Activated naive CD4-positive, alpha-beta T cell treated with anti-CD3 and anti-CD28 coated beads for 36 hours (primary cell): ENCODE measurements around the gene CFAP45. TPM values are rescaled to one million over a fixed set of nuclear protein-coding genes. Genes with fewer than 3 reads are reported as not detected.
"Not testable (repeated sequence)": the region's sequence is repeated elsewhere in the genome, so short reads cannot be mapped to it uniquely, and the experiment has no call there.

Experiments
- CTCF ChIA-PET: fragments of 350-600 bp; sonication (Branson Sonifier 250); formaldehyde crosslinking; loops from one replicate; lab custom pipeline; 2021; ENCODE audit warnings: antibody characterized with exemption; lab: Charles Lee
- DNase-seq: peaks from one replicate; pipeline ENCODE4 v3.0.0-alpha.2; 2020
- H3K27ac Mint-ChIP-seq: one replicate; pipeline ENCODE4 v1.8.0; 2021; ENCODE audit warnings: mild to moderate bottlenecking, mixed read lengths
- H3K27me3 Mint-ChIP-seq: one replicate; pipeline ENCODE4 v1.8.0; 2021; ENCODE audit warnings: low read depth, mixed read lengths
- H3K36me3 Mint-ChIP-seq: one replicate; pipeline ENCODE4 v1.8.0; 2021; ENCODE audit warnings: low read depth, mixed read lengths
- H3K4me1 Mint-ChIP-seq: one replicate; pipeline ENCODE4 v1.8.0; 2021; ENCODE audit warnings: low read depth, mixed read lengths
- H3K4me3 Mint-ChIP-seq: one replicate; pipeline ENCODE4 v1.8.0; 2021; ENCODE audit warnings: mild to moderate bottlenecking, moderate library complexity, mixed read lengths
- H3K9me3 Mint-ChIP-seq: one replicate; pipeline ENCODE4 v1.8.0; 2021; ENCODE audit warnings: mixed read lengths
- intact Hi-C: fragments of 100-400 bp; cut with micrococcal nuclease; formaldehyde crosslinking; loops from one replicate; pipeline ENCODE4 v1.15.1; 2023
- total RNA-seq, 2 experiments: library from RNA; stranded (reverse); gene quantifications; one replicate each; pipeline ENCODE4 v1.2.3, GENCODE V29; 2021

Gene CFAP45
- total RNA-seq, 2 experiments from 2014 or later = 2.1 to 2.6 TPM

DNA sequence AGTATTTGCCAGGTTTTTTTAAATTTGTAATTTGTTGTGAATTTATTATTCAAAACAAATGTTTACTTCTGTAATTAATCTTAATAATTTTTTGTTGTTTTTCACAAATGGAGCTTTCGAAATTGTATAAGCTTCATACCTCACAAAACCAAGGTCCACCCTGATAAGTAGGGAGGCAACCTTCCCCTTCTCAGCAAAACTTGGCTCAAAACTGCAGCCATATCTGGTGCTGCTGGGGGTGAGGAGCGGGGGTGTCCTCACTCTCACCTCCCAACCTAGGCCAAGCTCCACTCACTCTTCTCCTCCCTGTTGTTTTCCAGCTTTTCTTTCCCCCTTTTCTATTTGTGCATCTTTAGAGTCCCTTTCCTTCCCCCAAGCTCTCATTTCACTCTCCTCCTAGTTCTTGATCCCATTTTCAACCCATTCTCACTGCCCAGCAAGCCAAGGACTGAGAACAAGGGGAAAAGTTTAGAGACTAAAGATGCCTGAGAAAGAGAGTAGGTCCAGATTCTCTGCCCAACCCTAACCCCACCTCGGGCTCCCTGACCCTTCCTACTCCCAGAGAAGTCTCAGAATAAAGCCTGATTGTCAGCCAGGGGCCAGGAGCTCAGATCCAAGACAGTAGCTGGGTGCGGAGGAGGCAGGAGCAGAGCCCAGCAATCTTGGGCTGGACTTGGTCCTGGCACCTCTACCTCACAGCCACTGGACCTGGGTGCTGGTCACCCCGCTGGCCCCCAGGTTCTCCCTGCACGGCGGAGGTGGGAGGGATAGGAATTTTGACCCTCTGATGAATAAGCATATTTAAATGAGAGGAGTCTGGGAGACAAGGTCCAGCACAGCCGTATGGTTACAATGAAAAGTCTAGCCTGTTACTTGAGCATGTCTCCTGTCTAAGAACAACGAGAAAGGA, 8.3 kb upstream of the CFAP45 start:
- CTCF ChIA-PET = interaction anchor here (0.6 kb wide), 1 partner anchor 119 kb away, joined by 3 read pairs; no protein-coding TSS in a partner anchor
- DNase-seq = no peak
- H3K4me3 Mint-ChIP-seq = no peak overlapping the region
- H3K27ac Mint-ChIP-seq = no peak overlapping the region
- H3K9me3 Mint-ChIP-seq = no peaks in the 10 kb centered on the region
- peaks cover 30% of the 10 kb centered on the region for H3K4me1 Mint-ChIP-seq
- H3K36me3 Mint-ChIP-seq = no peaks in the 10 kb centered on the region
- intact Hi-C loops = no loop called here
- H3K27me3 Mint-ChIP-seq = no peaks in the 10 kb centered on the region

DNA sequence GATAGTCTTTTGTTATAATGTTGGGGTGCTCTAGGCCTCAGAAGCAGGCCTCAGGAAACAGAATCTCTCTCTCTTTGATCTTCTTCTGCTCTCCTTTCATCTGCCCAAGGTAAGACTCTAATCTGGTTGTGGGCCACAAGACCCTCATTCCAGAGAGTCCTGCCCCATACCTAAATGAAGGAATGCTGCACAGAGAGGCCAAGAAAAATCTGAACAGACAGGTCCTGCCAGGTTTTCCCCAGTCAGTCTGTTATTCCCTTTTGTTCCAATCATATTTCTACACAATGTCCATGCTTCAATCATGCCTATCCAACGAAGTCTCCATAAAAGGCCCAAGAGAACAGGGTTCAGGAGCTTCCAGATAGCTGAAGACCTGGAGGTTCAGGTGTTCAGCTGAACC, 7.0 kb upstream of the CFAP45 start:
- no peaks in the 10 kb centered on the region for H3K9me3 Mint-ChIP-seq
- intact Hi-C loops = no loop called here
- no peaks in the 10 kb centered on the region for H3K36me3 Mint-ChIP-seq
- no peaks in the 10 kb centered on the region for H3K27me3 Mint-ChIP-seq
- CTCF ChIA-PET = no interaction called here
- no peak overlapping the region for H3K27ac Mint-ChIP-seq
- H3K4me3 Mint-ChIP-seq = no peak overlapping the region
- DNase-seq = no peak
- peaks cover 23% of the 10 kb centered on the region for H3K4me1 Mint-ChIP-seq

DNA sequence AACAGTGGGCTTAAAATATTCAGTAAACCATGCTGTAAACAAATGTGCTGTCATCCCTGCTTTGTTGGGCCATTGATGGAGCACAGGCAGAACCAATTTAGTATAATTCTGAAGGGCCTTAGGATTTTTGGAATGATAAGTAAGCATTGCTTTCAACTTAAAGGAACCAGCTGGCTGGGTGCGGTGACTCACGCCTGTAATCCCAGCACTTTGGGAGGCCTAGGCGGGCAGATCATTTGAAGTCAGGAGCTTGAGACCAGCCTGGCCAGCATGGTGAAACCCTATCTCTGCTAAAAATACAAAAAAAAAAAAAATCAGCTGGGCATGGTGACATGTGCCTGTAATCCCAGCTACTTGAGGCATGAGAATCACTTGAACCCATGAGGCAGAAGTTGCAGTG, 4.1 kb upstream of the CFAP45 start:
- H3K36me3 Mint-ChIP-seq, H3K27ac Mint-ChIP-seq, H3K9me3 Mint-ChIP-seq, intact Hi-C loops, H3K4me1 Mint-ChIP-seq, DNase-seq, H3K4me3 Mint-ChIP-seq, H3K27me3 Mint-ChIP-seq: not testable (repeated sequence)
- CTCF ChIA-PET = interaction anchor here (0.8 to 2.1 kb wide), 3 partner anchors 10 to 104 kb away, joined by 4 to 6 read pairs (median 5); no protein-coding TSS in a partner anchor

DNA sequence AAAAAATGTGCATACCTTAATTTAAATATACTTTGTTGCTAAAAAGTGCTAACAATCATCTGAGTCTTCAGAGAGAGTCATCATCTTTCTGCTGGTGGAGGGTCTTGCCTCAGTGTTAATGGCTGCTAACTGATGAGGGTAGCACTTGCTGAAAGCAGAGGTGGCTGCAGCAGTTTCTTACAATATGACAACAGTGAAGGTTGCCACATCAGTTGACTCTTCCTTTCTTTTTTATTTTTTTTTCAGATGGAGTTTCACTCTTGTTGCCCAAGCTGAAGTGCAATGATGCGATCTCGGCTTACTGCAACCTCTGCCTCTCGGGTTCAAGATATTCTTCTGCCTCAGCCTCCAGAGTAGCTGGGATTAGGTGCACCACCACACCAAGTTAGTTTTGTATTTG, 2.6 kb upstream of the CFAP45 start:
- H3K4me1 Mint-ChIP-seq = no peaks in the 10 kb centered on the region
- H3K4me3 Mint-ChIP-seq = no peak overlapping the region
- H3K27me3 Mint-ChIP-seq = no peaks in the 10 kb centered on the region
- no peaks in the 10 kb centered on the region for H3K36me3 Mint-ChIP-seq
- CTCF ChIA-PET = interaction anchor here (0.7 kb wide), 1 partner anchor 18 kb away, joined by 3 read pairs; no protein-coding TSS in a partner anchor
- H3K27ac Mint-ChIP-seq = no peak overlapping the region
- no peaks in the 10 kb centered on the region for H3K9me3 Mint-ChIP-seq
- intact Hi-C loops = no loop called here
- DNase-seq = no peak

- H3K27me3 Mint-ChIP-seq = no peaks in the 10 kb centered on the region
- H3K27ac Mint-ChIP-seq = no peak overlapping the region
- CTCF ChIA-PET = interaction anchor here (1.2 kb wide), 1 partner anchor 107 kb away, joined by 3 read pairs; no protein-coding TSS in a partner anchor
- no peaks in the 10 kb centered on the region for H3K4me1 Mint-ChIP-seq
- DNase-seq = no peak
- H3K36me3 Mint-ChIP-seq = no peaks in the 10 kb centered on the region
- intact Hi-C loops = no loop called here
- no peak overlapping the region for H3K4me3 Mint-ChIP-seq
- H3K9me3 Mint-ChIP-seq = no peaks in the 10 kb centered on the region
Measured at GRCh38 chr1:159900755-159901360, 893 bp upstream of the CFAP45 start.

GRCh38 chr1:159899634-159900033, 331 bp downstream of the CFAP45 start:
- H3K27ac Mint-ChIP-seq, DNase-seq, H3K4me1 Mint-ChIP-seq, H3K27me3 Mint-ChIP-seq, H3K9me3 Mint-ChIP-seq, CTCF ChIA-PET, H3K36me3 Mint-ChIP-seq, H3K4me3 Mint-ChIP-seq: not testable (repeated sequence)
- intact Hi-C loops = loop anchor here (10.0 kb wide), 1 partner anchor 765 kb away; no protein-coding TSS in a partner anchor

DNA sequence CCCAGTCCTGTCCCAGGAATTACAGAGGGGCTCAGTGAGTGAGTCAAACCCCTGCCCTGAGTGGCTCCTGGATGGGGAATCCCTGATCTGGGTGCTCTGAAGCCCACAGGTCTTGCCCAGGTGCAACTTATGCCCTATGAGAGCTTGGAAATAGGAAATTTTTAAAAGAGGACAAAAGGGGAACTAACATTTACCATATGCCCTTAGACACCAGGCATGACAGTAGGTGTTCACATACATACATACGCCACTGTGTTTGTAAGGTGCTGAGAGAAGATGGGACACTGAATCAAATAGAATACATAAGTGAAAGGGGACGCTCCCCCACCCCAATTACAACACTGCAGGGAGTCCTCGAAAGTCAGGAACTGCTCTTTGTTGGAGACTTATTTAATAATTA, 1.4 kb downstream of the CFAP45 start:
- Mint-ChIP-seq H3K27me3 (no peaks in the 10 kb centered on the region), H3K9me3 (no peaks in the 10 kb centered on the region), H3K4me1 (no peaks in the 10 kb centered on the region), H3K27ac (no peak overlapping the region), H3K4me3 (no peak overlapping the region), H3K36me3 (no peaks in the 10 kb centered on the region)
- DNase-seq = no peak
- CTCF ChIA-PET = no interaction called here
- intact Hi-C loops = loop anchor here (10.0 kb wide), 1 partner anchor 764 kb away; no protein-coding TSS in a partner anchor

DNA sequence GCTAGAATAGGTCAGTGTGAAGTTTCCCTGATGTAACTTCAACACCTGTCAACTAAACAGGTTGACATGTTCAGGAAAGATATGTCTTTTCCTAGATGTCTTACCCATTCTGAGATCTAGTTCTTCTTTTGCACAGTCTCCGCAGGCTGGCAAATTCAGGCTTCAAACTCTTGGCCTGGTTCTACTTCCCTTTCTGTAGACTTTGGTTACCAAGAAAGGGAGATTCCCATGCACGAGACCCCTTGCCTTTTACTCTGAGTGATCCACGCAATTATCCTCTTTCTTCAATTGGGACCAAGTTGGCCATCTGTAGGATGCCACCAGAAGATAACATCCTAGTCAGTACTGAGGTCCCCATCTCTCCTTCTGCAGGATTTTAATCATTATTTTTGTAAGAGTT, 2.0 kb downstream of the CFAP45 start:
- CTCF ChIA-PET = interaction anchor here (9.6 kb wide), 1 partner anchor 97 kb away, joined by 303 read pairs; the partner anchor contains the start of gene FCRL6
- H3K4me3 Mint-ChIP-seq = no peak overlapping the region

DNA sequence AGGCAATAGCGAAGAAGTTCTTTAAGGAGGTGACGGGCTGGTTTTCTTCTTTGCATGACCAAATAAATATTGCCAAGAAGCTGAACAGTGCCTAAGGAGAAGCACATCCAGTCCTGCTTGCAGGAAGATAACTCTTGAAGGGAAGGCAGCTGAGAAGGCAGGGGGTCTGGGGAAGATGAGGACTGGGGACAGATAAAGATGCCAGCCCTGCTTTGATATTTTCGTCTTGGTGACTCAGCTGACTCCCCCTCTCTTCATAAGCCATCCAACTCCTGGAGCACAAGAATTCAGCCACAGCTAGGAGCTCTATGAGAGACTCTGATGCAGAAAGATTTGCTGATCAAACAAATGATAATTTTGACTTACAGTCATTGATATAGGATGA, 3.4 kb downstream of the CFAP45 start:
- CTCF ChIA-PET = interaction anchor here (1.4 to 9.6 kb wide), 2 partner anchors 9 to 96 kb away, joined by 5 to 303 read pairs; partner anchors contain the start of gene FCRL6
- Mint-ChIP-seq H3K36me3 (no peaks in the 10 kb centered on the region), H3K4me1 (no peaks in the 10 kb centered on the region), H3K4me3 (no peak overlapping the region), H3K9me3 (no peaks in the 10 kb centered on the region), H3K27me3 (no peaks in the 10 kb centered on the region), H3K27ac (no peak overlapping the region)
- no peak for DNase-seq
- intact Hi-C loops = loop anchor here (10.0 kb wide), 1 partner anchor 762 kb away; no protein-coding TSS in a partner anchor

More for the DNA sequence above, 2.0 kb downstream of the CFAP45 start:
- no peaks in the 10 kb centered on the region for H3K9me3 Mint-ChIP-seq
- H3K36me3 Mint-ChIP-seq = no peaks in the 10 kb centered on the region
- intact Hi-C loops = loop anchor here (10.0 kb wide), 1 partner anchor 763 kb away; no protein-coding TSS in a partner anchor
- H3K4me1 Mint-ChIP-seq = no peaks in the 10 kb centered on the region
- no peak for DNase-seq
- H3K27ac Mint-ChIP-seq = no peak overlapping the region
- no peaks in the 10 kb centered on the region for H3K27me3 Mint-ChIP-seq

DNA sequence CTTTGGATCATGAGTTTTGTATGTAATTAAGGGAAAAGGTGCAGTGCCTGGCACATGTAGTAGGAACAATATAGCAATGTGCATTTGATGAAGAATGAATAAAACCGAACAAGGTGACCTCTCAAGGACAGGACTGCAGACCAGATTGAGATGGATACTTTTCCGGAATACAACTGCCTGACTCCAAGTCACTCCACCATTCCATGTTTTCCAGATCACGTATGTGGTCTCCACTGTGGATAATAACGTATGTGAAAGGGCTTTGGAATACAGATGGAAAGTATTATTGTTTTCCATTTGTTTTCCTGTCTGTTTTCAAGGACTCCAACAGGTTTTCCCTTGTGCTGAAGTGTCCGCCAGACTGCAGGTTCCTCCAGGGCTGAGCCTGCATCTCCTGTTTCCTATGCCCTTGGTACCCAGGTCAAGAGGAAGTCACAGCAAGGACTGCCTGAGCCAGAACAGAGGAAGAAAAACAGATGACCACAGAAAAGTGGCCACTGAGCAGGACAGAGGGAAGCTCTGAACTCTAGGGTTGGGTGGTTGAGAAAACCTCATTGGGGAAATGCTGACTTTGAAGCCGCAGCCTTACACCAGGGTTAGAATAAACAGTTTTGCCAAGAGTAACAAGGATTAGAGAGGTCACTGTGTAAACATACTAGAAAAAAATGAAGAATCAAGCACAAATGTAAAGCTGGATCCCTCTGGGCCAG, 4.0 kb downstream of the CFAP45 start:
- intact Hi-C loops = loop anchor here (10.0 kb wide), 1 partner anchor 761 kb away; no protein-coding TSS in a partner anchor
- DNase-seq = no peak
- peaks cover 1% of the 10 kb centered on the region for H3K4me1 Mint-ChIP-seq
- no peak overlapping the region for H3K27ac Mint-ChIP-seq
- H3K36me3 Mint-ChIP-seq = no peaks in the 10 kb centered on the region
- H3K9me3 Mint-ChIP-seq = no peaks in the 10 kb centered on the region
- no peaks in the 10 kb centered on the region for H3K27me3 Mint-ChIP-seq
- H3K4me3 Mint-ChIP-seq = no peak overlapping the region
- CTCF ChIA-PET = interaction anchor here (1.4 to 9.6 kb wide), 2 partner anchors 9 to 95 kb away, joined by 5 to 303 read pairs; partner anchors contain the start of gene FCRL6

GRCh38 chr1:159895286-159895685, 4.7 kb downstream of the CFAP45 start:
- H3K27me3 Mint-ChIP-seq = no peaks in the 10 kb centered on the region
- intact Hi-C loops = loop anchor here (10.0 kb wide), 1 partner anchor 760 kb away; no protein-coding TSS in a partner anchor
- peaks cover 2% of the 10 kb centered on the region for H3K4me1 Mint-ChIP-seq
- H3K36me3 Mint-ChIP-seq = no peaks in the 10 kb centered on the region
- no peak overlapping the region for H3K27ac Mint-ChIP-seq
- CTCF ChIA-PET = interaction anchor here (1.5 to 9.6 kb wide), 4 partner anchors 39 to 112 kb away, joined by 3 to 303 read pairs (median 35); partner anchors contain the start of gene FCRL6
- H3K9me3 Mint-ChIP-seq = no peaks in the 10 kb centered on the region
- DNase-seq = no peak
- H3K4me3 Mint-ChIP-seq = no peak overlapping the region
